Activated T-cell treated with anti-CD3 and anti-CD28 coated beads, Interleukin-2, amount 50 U/mL, for 4 hours (primary cell): ENCODE measurements around the gene HSPA1L. TPM values are rescaled to one million over a fixed set of nuclear protein-coding genes. Genes with fewer than 3 reads are reported as not detected.
"Not testable (repeated sequence)": the region's sequence is repeated elsewhere in the genome, so short reads cannot be mapped to it uniquely, and the experiment has no call there.

Source experiments
- ATAC-seq, 2 donors: fragments of 200-7000 bp; cut with Tn5 transposase; one replicate each; pipeline ENCODE4 v1.10.0; 2021
- DNase-seq: peaks from one replicate; pipeline ENCODE4 v3.0.0-alpha.2; 2020
- H3K27me3 Mint-ChIP-seq: one replicate; pipeline ENCODE4 v1.8.0; 2021; ENCODE audit warnings: low read depth, mixed read lengths
- H3K36me3 Mint-ChIP-seq: one replicate; pipeline ENCODE4 v1.8.0; 2022; ENCODE audit warnings: mixed read lengths; ENCODE audit not compliant: insufficient read depth
- H3K4me1 Mint-ChIP-seq: one replicate; pipeline ENCODE4 v1.8.0; 2021; ENCODE audit warnings: low read depth, mixed read lengths
- H3K4me3 Mint-ChIP-seq: one replicate; pipeline ENCODE4 v1.8.0; 2021; ENCODE audit warnings: mild to moderate bottlenecking, moderate library complexity, mixed read lengths
- H3K9me3 Mint-ChIP-seq: one replicate; pipeline ENCODE4 v1.8.0; 2021; ENCODE audit warnings: mixed read lengths
- total RNA-seq, 3 donors: library from RNA; stranded (reverse); gene quantifications; one replicate each; pipeline ENCODE4 v1.2.1, GENCODE V29; 2021

Gene HSPA1L
- total RNA-seq, 3 donors from 2014 or later: 1.6 to 1.8 (median 1.7) TPM

DNA sequence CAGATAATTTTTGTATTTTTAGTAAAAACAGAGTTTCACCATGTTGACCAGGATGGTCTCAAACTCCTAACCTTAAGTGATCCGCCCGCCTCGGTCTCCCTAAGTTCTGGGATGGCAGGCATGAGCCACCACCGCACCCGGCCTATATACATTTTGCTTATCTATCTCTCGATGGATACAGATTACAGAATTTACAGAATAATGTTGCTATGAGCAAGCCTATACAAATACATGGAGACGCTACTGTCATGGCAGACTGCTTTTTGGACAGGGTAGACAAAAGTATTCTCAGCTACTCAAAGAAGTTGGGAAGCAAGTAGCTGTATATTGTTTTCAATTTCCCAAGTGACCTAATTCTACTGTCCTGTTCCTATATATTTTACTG is 1.6 kb downstream of the HSPA1L start:
- H3K4me1 Mint-ChIP-seq: peaks cover 56% of the 10 kb centered on the region
- no peaks in the 10 kb centered on the region for H3K9me3 Mint-ChIP-seq
- ATAC-seq: no peak
- no peaks in the 10 kb centered on the region for H3K27me3 Mint-ChIP-seq
- no peak for DNase-seq
- peaks cover 12% of the 10 kb centered on the region for H3K36me3 Mint-ChIP-seq
- peak overlapping the region; percentile 70 for H3K4me3 Mint-ChIP-seq

DNA sequence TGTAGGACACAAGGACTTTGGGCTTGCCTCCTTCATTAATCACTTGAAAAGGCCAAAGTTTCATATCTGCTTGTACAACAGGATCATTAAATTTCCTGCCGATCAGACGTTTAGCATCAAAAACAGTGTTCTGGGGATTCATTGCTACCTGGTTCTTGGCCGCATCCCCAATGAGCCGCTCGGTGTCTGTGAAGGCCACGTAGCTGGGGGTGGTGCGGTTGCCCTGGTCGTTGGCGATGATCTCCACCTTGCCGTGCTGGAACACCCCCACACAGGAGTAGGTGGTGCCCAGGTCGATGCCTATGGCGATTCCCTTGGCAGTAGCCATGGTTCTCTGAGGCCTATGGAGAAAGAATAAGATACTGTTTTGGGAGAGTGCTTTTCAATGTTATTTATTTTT is 3.4 kb downstream of the HSPA1L start:
- peaks cover 47% of the 10 kb centered on the region for H3K4me1 Mint-ChIP-seq
- peaks cover 12% of the 10 kb centered on the region for H3K36me3 Mint-ChIP-seq
- DNase-seq (no peak), ATAC-seq (no peak)
- H3K27me3 Mint-ChIP-seq: no peaks in the 10 kb centered on the region
- H3K4me3 Mint-ChIP-seq: no peak overlapping the region
- H3K9me3 Mint-ChIP-seq: no peaks in the 10 kb centered on the region

DNA sequence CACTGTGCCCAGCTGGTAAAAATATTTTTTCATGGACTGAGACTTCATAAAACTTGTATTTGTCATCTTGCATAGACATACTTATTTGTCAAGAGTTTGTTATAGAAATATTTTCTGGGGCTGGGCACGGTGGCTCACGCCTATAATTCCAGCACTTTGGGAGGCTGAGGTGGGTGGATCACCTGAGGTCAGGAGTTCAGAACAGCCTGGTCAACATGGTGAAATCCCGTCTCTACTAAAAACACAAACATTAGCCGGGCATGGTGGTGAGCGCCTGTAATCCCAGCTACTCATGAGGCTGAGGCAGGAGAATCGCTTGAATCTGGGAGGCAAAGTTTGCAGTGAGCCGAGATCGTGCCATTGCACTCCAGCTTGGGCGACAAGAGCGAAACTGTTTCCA is 6.5 kb downstream of the HSPA1L start:
- H3K4me3 Mint-ChIP-seq, H3K9me3 Mint-ChIP-seq, ATAC-seq, DNase-seq, H3K27me3 Mint-ChIP-seq: not testable (repeated sequence)
- peaks cover 12% of the 10 kb centered on the region for H3K36me3 Mint-ChIP-seq
- peaks cover 43% of the 10 kb centered on the region for H3K4me1 Mint-ChIP-seq

DNA sequence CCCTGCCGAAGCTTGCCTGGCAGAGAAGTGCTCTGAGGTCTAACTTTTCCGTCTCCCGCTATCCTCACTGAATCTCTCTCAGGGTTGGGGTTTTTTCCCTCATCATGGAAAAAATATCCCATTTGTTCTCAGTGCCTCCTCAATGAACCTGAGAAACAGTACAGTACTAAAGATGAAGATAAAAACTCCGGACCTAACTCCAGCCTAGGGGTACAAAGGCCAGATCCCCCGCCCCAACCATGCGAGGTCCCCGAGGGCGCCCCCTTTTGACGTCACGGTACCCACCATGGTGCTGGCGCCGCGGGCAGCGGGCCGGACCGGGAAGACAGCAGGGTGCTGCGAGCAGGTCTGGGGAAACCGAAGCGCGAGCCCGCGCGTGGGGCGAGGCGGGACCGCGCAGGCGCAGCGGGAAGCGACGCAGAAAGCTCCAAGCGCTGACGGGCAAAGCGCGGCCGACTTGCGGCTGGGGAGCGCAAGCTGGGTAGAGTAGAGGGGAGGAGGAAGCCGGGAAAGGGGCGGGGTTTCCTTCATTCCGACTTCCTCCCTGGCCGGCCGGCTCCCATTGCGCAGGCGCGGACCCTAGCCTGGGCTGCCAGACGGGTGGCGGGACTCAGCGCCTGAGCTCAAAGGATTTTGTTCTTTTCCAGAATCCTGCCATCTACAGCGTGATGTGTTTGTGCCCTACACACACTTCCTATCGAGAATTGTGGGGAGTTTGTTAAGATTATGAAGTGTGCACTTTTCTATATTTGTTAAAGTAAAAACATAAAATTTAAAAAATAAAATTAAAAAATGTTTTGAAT is 8.4 kb downstream of the HSPA1L start, which contains the start of gene LSM2:
LSM2 (minus strand) TSS at position 497 of the 803 bp plus-strand sequence; CDS start at position 288, 209 bp downstream.
- H3K4me1 Mint-ChIP-seq: peaks cover 29% of the 10 kb centered on the region
- DNase-seq: peak; percentile 97
- peak within 1 kb of the TSS; percentile 98 for H3K4me3 Mint-ChIP-seq
- H3K9me3 Mint-ChIP-seq: no peaks in the 10 kb centered on the region
- ATAC-seq: peak; percentile 99
- peaks cover 18% of the 10 kb centered on the region for H3K36me3 Mint-ChIP-seq
- H3K27me3 Mint-ChIP-seq: no peaks in the 10 kb centered on the region

DNA sequence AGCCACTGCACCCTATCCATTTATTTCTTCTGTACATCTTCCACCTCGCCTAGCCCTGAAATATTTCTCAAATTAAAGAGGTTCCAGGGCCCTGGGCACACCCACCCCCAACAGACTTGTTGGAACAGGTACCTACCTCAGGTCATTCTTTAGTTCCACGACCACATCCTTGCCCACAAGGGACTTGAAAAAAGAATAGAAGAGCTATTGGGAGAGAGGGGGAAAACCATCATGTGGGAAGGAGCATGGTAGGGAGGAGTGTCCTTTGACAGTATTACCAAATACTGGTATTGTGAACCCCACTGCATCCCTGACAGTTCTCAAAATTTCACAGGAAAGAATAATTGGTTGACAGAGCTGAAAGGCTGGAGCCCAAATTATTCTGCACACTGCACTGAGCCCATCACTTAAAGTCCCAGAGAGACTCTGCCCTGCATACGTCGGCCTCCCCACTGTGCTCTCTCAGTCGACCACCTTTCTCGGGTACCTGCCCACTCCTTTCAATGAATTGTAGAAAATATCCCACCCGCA is 9.1 kb downstream of the HSPA1L start:
- no peaks in the 10 kb centered on the region for H3K27me3 Mint-ChIP-seq
- peaks cover 15% of the 10 kb centered on the region for H3K36me3 Mint-ChIP-seq
- peaks cover 24% of the 10 kb centered on the region for H3K4me1 Mint-ChIP-seq
- peak overlapping the region; percentile 98 for H3K4me3 Mint-ChIP-seq
- DNase-seq (no peak), ATAC-seq (peak; percentile 19 to 22)
- no peaks in the 10 kb centered on the region for H3K9me3 Mint-ChIP-seq

DNA sequence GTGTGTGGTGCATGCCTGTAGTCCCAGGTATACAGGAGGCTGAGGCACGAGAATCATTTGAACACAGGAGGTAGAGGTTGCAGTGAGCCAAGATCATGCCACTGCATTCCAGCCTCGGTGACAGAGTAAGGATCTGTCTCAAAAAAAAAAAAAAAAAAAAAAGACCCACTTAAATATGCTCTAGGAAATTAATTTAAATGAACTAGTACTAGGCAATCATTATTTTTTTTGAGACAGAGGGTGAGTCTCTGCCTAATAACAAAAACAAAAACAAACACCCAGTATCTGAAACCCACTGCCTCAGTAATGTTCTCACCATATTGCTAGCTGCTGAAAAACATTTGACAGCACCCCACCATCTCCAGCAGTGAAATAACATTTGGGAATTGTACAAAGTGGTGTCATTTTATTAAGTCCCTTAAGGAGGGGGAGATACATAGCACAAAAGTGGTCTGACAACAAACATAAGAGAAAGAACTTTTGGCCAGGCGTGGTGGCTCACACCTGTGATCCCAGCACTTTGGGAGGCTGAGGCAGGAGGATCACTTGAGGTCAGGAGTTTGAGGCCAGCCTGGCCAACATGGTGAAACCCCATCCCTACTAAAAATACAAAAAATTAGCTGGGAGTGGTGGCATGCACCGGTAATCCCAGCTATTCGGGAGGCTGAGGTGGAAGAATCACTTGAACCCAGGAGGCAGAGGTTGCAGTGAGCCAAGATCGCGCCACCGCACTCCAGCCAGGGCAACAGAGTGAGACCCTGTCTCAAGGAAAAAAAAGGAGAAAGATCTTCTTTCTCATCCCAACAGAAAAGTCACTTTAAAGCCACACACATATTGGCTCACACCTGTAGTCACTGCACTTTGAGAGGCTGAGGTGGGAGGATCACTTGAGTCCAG is 13.8 kb downstream of the HSPA1L start:
- H3K27me3 Mint-ChIP-seq, ATAC-seq, H3K9me3 Mint-ChIP-seq, DNase-seq, H3K36me3 Mint-ChIP-seq, H3K4me3 Mint-ChIP-seq: not testable (repeated sequence)
- H3K4me1 Mint-ChIP-seq: peaks cover 33% of the 10 kb centered on the region

DNA sequence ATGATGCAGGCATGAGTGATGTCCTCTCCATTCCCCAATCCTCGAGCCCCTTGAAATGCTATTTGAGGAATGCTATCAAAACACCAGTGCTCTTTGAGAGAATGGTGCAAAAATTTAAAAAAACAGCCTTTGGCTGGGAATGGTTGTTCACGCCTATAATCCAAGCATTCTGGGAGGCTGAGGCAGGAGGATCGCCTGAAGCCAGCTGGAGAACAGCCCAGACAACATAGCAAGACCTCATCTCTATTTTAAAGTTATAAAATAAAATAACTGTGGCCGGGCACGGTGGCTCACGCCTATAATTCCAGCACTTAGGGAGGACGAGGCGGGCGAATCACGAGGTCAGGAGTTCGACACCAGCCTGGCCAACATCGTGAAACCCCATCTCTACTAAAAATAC is 15.3 kb downstream of the HSPA1L start:
- Mint-ChIP-seq H3K27me3 (no peaks in the 10 kb centered on the region), H3K4me3 (no peak overlapping the region), H3K9me3 (no peaks in the 10 kb centered on the region), H3K36me3 (peaks cover 9% of the 10 kb centered on the region), H3K4me1 (peaks cover 30% of the 10 kb centered on the region)
- DNase-seq (no peak), ATAC-seq (no peak)

DNA sequence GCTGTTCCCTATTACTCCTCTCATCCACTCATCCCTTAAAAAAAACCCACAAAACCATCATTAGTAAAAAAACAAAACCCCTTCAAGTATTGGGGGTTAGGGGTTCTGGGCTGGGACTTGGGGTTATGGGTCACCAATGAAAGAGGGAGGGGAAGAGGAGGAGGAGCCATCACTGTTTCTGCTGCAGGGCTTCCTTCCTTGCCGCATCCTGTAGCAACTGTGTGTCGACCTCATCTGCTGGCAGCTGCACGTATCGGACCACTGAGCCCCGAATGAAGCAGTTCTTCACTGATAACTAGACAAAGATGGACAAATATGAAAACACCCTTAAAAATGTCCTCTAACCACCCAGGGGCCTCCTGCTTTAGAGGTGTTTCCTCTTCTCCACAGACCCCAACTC is 17.5 kb downstream of the HSPA1L start:
- DNase-seq: no peak
- H3K4me3 Mint-ChIP-seq: peak overlapping the region; percentile 37
- no peaks in the 10 kb centered on the region for H3K9me3 Mint-ChIP-seq
- peaks cover 35% of the 10 kb centered on the region for H3K4me1 Mint-ChIP-seq
- peaks cover 5% of the 10 kb centered on the region for H3K36me3 Mint-ChIP-seq
- H3K27me3 Mint-ChIP-seq: no peaks in the 10 kb centered on the region
- ATAC-seq: no peak

DNA sequence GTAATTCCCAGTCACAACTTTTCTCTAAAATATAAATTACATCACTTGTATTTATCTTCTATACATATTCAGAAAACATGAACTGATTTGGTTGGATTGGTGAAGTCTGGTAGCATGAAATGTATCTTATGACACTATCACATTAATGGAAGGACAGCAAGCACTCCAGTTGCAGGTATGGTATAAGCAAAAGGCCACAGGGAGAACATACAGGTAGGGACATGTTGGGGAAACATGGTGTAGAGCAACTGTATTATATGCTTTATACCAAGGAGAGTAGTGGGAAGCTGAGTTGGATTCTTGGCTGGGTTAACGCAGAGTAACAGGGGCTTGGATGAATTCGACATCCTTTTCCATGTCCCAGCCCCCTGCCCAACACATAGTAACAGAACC is 18.1 kb downstream of the HSPA1L start:
- ATAC-seq: no peak

DNA sequence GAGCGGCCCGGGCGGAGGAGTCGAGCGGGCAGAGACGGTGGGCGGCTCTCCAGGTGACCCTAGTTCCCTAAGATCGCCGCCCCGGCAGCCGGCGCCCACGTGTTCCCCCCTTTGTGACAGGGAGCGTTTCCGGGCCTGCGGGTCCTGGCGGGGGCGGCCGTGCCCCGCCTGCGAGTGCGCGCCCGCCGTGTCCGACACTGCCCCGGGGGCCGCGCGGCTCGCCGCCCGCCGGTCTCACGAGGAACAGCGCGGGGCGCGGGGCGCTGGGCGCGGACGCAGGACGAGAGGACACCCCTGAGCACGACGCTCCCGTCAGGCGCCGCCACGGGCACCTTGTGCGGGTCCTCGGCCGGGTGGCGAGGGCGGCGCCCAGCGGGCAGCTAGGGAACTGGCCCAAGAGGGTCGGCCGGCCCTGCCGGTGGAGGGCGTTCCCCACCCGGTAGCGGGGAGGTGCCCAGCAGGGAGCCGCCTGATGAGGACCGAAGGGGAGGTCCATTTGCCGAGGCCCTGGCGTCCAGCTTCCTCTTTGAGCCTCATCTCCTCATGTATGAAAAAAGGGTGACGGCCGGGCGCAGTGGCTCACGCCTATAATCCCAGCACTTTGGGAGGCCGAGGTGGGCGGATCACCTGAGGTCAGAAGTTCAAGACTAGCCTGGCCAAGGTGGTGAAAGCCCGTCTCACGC is 19.3 kb downstream of the HSPA1L start, which contains the start of gene VARS1:
VARS1 (minus strand) TSS at position 137 of the 683 bp plus-strand sequence. CDS start 535 bp downstream, outside the sequence.
- peaks cover 41% of the 10 kb centered on the region for H3K4me1 Mint-ChIP-seq

More for the DNA sequence above, 18.1 kb downstream of the HSPA1L start:
- peaks cover 35% of the 10 kb centered on the region for H3K4me1 Mint-ChIP-seq
- no peak for DNase-seq
- no peaks in the 10 kb centered on the region for H3K27me3 Mint-ChIP-seq
- no peaks in the 10 kb centered on the region for H3K9me3 Mint-ChIP-seq
- H3K36me3 Mint-ChIP-seq: peaks cover 5% of the 10 kb centered on the region
- H3K4me3 Mint-ChIP-seq: peak overlapping the region; percentile 67

DNA sequence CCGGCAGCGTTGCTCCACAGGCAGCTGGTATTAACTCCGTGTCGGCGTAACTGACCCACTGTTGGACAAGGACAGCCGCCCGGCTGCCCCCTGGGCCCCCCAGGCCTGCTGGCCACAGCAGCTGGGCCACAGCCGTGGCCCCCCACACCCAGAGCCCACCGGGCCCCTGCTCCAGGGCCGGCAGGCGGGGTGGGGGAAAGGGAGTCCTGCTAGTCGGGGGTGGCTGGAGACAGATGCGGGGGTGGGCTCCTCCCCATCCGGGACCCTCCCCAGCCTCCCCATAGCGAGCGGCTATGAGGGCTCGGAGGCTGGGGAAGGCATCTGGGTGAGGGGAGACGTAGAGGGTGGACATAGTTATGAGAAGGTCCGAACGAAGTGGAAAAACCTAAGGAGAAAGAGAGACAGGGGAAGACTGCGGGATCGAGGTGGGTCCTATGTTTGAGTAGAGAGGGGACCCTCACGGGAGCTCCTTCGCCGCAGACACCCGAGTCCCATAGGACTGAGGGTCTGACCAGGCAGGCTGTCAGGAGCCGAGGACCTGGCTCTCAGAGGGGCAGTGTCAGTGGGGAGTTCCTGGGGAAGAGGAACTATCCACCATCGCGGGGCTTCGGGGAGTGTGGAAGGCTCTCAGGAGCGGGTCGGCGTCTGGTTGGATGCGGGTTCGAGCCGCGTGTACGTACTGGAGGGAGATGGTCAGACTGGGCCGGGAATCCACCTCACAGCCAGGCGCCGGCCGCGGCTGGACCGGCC is 20.0 kb downstream of the HSPA1L start:
- Mint-ChIP-seq H3K36me3 (peaks cover 12% of the 10 kb centered on the region), H3K4me3 (peak overlapping the region; percentile 99), H3K27me3 (no peaks in the 10 kb centered on the region), H3K9me3 (no peaks in the 10 kb centered on the region), H3K4me1 (peaks cover 44% of the 10 kb centered on the region)
- ATAC-seq (peak; percentile 42 to 47), DNase-seq (no peak)

More for the DNA sequence above, 19.3 kb downstream of the HSPA1L start, which contains the start of gene VARS1:
- DNase-seq (peak; percentile 79), ATAC-seq (peak; percentile 92)
- Mint-ChIP-seq H3K36me3 (peaks cover 9% of the 10 kb centered on the region), H3K4me3 (peak within 1 kb of the TSS; percentile 99), H3K27me3 (no peaks in the 10 kb centered on the region), H3K9me3 (no peaks in the 10 kb centered on the region)

DNA sequence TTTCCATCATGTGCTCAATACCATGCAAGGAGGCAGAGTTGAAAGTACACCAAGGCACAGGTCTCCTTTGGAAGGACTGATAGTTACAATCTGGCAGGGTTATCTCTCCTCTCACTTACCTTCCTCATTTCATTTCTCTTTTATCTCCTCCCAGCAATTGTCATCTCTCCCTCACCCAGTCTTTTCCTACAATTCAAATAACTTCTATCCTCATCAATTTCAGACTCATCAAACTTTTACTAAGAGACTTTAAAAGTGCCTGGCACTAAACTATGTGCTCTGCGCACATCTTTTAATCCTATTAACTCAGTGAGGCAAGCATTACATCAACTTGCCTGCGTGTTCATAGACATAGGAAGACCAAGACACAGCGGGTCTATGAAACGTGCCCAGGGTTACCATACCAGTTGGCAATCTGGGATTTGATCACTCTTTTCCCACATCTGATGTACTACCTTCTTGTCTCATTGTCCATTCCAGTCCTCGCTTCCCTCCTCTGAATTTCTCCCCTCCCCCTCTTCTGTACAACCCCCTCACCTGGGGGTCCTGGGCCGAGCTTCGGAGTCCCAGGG is 20.7 kb downstream of the HSPA1L start:
- DNase-seq: no peak
- peaks cover 16% of the 10 kb centered on the region for H3K36me3 Mint-ChIP-seq
- H3K9me3 Mint-ChIP-seq: no peaks in the 10 kb centered on the region
- H3K4me1 Mint-ChIP-seq: peaks cover 44% of the 10 kb centered on the region
- H3K4me3 Mint-ChIP-seq: peak overlapping the region; percentile 99
- H3K27me3 Mint-ChIP-seq: no peaks in the 10 kb centered on the region
- no peak for ATAC-seq

DNA sequence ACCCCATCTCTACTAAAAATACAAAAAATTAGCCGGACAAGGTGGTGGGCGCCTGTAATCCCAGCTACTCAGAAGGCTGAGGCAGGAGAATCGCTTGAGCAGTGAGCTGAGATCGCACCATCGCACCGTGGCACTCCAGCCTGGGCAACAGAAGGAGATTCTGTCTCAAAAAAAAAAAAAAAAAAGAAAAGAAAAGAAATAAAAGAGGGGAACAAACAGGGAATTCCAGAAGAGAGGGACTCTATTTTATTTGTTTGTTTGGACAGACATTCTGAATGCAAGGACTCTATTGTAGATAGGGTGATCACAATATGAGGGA is 21.2 kb downstream of the HSPA1L start:
- H3K27me3 Mint-ChIP-seq, H3K9me3 Mint-ChIP-seq, ATAC-seq, DNase-seq: not testable (repeated sequence)
- Mint-ChIP-seq H3K4me3 (peak overlapping the region; percentile 99), H3K4me1 (peaks cover 47% of the 10 kb centered on the region), H3K36me3 (peaks cover 17% of the 10 kb centered on the region)
